DMS 273 (cell line): ENCODE data around the gene NAALADL2.
"Not testable (repeated sequence)": the region's sequence is repeated elsewhere in the genome, so short reads cannot be mapped to it uniquely, and the experiment has no call there.

ENCODE experiments used
- DNase-seq: peaks from one replicate; lab custom pipeline; 2025; ENCODE audit not compliant: unreplicated experiment; lab: John Stamatoyannopoulos, UW

NAALADL2 gene

GRCh38 chr3:175404621-175405020 lies 545.5 kb downstream of the NAALADL2 start:
- DNase-seq, result no peak

- no peak for DNase-seq
These were observed 551.1 kb downstream of the NAALADL2 start for GRCh38 chr3:175410251-175410650.

DNA sequence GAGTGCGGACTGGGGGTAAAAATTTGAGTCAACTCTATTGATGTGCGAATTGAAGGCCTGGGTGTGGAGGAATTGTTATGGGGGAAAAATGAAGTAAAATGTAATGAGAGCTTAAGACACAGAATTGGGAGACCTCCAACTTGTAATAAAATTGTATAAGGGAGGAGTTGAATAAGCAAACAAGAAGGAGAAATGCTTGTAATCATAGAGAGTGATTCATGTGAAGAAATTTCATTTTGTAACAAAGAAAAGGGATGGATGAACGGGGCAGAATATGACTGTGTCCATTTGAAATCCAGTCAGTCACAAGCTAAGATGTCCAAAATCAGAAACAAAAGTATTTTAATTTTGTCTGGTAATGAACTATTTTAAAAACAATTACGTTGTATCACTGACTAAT lies 552.3 kb downstream of the NAALADL2 start:
- DNase-seq, result no peak

DNA sequence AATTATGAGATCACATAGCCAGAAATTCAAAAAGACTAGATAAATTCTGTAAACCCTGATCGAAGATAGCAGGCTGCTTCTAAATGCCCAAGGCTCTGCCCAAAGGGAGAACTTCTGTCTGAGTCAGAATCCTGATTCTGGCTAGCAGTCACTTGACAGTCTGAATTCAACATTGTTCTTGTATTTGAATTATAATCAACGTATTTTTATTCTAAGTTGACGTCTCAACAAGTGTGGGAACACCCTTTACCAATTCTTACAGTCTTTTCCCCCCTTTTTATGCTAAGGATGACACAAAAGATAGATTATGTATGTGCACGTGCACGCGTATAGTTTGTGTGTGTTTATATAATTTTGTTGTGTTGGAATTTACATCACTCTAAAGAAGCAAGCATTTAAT lies 552.8 kb downstream of the NAALADL2 start:
- no peak for DNase-seq

DNA sequence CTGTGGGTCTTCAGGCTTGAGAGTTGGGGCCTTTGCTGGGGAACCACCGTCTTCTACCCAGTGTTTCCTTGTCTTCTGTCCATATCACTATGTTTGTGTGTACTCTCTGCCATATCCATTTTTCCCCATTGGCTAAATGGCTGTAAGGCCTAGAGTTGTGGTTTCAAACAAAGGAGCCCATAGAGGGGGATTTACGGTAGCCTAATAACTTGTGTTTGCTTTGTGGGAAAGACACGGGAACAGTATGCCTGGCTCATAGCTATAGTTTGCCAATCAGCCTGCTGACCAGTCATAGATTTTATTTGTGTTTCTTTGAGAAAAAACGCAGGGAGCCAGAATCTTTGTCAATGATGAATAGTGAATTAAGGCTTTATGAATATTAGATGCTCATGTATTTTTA lies 554.8 kb downstream of the NAALADL2 start:
- no peak for DNase-seq

- DNase-seq, result no peak
These were observed 557.5 kb downstream of the NAALADL2 start for GRCh38 chr3:175416600-175416999.

DNA sequence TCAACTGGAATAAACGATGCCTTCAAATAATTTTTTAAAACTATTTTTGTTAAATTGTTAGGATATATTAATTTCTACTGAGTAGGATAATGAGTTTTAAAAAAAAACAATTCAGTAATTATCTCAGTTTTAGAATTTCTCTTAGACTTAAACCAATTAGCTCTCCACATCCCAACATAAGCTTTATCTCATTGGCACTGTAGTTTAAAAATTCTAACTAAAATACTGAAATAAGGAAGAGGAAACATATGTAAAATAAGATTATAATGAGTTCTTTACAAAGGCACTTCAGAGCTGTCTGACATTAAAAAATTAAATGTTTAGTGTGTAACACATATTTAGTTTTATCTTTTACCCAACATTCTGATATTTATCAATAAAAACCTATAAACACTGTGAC lies 558.3 kb downstream of the NAALADL2 start:
- no peak for DNase-seq

- no peak for DNase-seq
These were observed 562.8 kb downstream of the NAALADL2 start for GRCh38 chr3:175421902-175422301.

DNA sequence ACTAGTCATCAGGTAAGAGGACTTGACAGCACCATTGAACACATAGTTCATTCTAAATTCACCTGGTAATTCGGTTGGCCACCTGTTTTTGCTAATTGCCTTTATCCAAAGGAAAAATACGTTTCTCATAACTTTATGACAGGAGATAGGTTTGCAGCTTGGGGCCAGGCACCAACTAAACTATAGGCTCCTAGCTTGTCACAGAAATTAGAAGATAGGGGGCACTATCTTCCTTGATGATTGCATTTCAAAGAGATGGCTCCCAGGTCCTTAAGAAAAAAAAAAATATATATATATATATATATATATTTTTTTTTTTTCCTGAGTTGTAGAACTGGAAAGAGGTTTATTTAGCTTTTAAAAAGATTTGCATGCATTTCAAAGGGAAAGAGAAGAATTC lies 563.6 kb downstream of the NAALADL2 start:
- DNase-seq, result peak; percentile 43

DNA sequence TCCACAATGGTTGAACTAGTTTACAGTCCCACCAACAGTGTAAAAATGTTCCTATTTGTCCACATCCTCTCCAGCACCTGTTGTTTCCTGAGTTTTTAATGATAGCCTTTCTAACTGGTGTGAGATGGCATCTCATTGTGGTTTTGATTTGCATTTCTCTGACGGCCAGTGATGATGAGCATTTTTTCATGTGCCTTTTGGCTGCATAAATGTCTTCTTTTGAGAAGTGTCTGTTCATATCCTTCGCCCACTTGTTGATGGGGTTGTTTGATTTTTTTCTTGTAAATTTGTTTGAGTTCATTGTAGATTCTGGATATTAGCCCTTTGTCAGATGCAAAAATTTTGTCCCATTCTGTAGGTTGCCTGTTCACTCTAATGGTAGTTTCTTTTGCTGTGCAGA lies 564.7 kb downstream of the NAALADL2 start:
- not testable (repeated sequence) for DNase-seq

DNA sequence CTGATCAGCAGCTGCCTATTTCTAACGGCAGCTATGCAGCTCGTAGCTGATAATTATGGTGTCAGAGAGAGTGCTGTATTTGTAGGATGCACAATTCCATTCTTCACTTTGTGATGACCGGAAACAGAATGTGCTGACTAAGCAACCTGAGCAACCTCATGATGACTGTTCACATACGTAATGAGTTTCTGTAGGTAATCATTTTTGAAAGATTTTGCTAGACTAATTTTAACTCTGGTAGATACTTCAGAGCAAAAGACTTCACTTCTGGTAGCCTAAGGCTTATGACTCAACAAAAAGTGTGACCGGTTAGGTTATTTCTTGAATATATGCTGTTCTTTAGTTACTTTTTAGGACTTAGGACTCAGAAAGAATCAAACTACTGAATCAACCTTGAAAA lies 567.7 kb downstream of the NAALADL2 start:
- DNase-seq, result no peak

DNA sequence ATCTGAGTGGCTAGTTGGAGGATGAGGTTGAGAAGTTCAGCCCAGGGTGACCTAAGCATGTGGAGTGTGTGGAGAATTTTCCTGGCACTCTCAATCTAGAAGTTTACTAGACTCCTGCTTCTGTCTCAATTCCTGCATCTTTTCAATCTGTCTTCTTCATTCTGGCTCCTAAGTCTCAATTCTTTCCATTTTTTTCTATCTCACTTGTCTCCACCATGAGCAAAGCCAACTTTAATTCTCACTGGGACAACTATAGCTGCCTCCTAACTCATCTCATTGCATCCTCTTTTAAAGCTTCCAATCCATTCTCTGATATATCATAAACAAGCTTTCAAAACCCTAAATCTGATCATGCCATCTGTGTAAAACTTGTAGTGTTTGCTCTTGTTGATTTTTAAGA lies 569.3 kb downstream of the NAALADL2 start:
- DNase-seq, result no peak

- no peak for DNase-seq
These were observed 572.0 kb downstream of the NAALADL2 start for GRCh38 chr3:175430983-175431773.

GRCh38 chr3:175432376-175433025 lies 573.4 kb downstream of the NAALADL2 start:
- peak; percentile 83 for DNase-seq

- DNase-seq, result no peak
These were observed 574.0 kb downstream of the NAALADL2 start for GRCh38 chr3:175433026-175433674.

GRCh38 chr3:175434561-175434960 lies 575.4 kb downstream of the NAALADL2 start:
- DNase-seq, result peak; percentile 66

DNA sequence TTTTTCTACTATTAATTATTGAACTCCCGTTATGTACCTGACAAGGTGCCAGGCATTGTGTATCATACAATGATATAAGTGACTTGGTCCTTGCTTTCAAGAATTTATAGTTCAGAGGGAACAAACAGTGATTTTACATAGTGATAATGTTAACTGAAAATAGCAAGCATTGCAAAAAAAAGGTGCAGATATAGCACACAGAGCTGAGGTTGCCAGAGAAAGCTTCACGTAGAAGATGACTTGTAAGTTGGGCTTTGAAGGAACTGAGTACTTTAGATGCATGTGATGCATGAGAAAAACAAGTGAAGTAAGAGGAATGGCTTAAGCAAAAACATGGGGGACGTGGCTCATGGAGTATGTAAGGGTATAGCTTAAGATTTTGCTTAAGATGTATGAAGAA lies 584.5 kb downstream of the NAALADL2 start:
- no peak for DNase-seq

GRCh38 chr3:175445741-175446140 lies 586.6 kb downstream of the NAALADL2 start:
- DNase-seq, result no peak

- DNase-seq, result no peak
These were observed 588.4 kb downstream of the NAALADL2 start for GRCh38 chr3:175447521-175447920.

- no peak for DNase-seq
These were observed 594.2 kb downstream of the NAALADL2 start for GRCh38 chr3:175453361-175453760.

- DNase-seq, result no peak
These were observed 597.3 kb downstream of the NAALADL2 start for GRCh38 chr3:175456466-175456865.

- no peak for DNase-seq
These were observed 598.2 kb downstream of the NAALADL2 start for GRCh38 chr3:175457301-175457700.
